ENCODE data around the gene ATP5F1D.
"Not testable (repeated sequence)": the region's sequence is repeated elsewhere in the genome, so short reads cannot be mapped to it uniquely, and the experiment has no call there.

The ATP5F1D gene

DNA sequence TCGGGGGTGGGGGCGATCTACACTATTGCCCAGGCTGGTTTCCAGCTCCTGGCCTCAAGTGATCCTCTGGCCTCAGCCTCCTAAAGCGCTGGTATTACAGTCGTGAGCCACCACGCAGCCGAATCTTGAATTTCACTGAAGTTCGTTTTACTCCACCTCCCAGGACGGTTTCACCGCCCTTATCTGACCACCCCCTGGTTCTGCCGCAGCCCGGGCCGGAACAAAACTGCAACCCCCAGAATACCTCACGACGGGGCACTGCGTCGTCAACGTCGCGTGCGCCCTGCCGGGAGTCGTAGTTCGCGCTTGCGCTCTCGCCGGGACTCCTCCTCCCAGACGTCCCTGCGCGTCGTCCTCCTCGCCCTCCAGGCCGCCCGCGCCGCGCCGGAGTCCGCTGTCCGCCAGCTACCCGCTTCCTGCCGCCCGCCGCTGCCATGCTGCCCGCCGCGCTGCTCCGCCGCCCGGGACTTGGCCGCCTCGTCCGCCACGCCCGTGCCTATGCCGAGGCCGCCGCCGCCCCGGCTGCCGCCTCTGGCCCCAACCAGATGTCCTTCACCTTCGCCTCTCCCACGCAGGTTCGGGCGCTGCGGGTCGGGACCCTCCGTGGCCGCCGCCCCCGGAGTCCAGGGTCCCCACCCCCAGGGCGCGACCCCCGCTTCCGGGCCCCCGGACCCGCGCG lies at the start of gene ATP5F1D:
ATP5F1D (plus strand) TSS at position 335 of the 679 bp plus-strand sequence; CDS start at position 435, 100 bp downstream.
- Mint-ChIP-seq H3K27me3 (peaks cover 16% of the 10 kb centered on the region), H3K4me1 (peaks cover 51% of the 10 kb centered on the region), H3K27ac (peak within 1 kb of the TSS; percentile 46), H3K9me3 (no peaks in the 10 kb centered on the region), H3K4me3 (peak within 1 kb of the TSS; percentile 70), H3K36me3 (no peaks in the 10 kb centered on the region)
- peak; percentile 82 for ATAC-seq

GRCh38 chr19:1199531-1199930 lies 42.0 kb upstream of the ATP5F1D start:
- Mint-ChIP-seq H3K27me3 (no peaks in the 10 kb centered on the region), H3K4me3 (no peak overlapping the region), H3K9me3 (no peaks in the 10 kb centered on the region), H3K27ac (no peak overlapping the region), H3K4me1 (no peaks in the 10 kb centered on the region), H3K36me3 (no peaks in the 10 kb centered on the region)
- ATAC-seq = no peak

- not testable (repeated sequence) for H3K36me3 Mint-ChIP-seq, H3K4me3 Mint-ChIP-seq, H3K27ac Mint-ChIP-seq, H3K9me3 Mint-ChIP-seq, H3K27me3 Mint-ChIP-seq, H3K4me1 Mint-ChIP-seq, ATAC-seq
Observed at GRCh38 chr19:1200614-1201013, 40.9 kb upstream of the ATP5F1D start.

DNA sequence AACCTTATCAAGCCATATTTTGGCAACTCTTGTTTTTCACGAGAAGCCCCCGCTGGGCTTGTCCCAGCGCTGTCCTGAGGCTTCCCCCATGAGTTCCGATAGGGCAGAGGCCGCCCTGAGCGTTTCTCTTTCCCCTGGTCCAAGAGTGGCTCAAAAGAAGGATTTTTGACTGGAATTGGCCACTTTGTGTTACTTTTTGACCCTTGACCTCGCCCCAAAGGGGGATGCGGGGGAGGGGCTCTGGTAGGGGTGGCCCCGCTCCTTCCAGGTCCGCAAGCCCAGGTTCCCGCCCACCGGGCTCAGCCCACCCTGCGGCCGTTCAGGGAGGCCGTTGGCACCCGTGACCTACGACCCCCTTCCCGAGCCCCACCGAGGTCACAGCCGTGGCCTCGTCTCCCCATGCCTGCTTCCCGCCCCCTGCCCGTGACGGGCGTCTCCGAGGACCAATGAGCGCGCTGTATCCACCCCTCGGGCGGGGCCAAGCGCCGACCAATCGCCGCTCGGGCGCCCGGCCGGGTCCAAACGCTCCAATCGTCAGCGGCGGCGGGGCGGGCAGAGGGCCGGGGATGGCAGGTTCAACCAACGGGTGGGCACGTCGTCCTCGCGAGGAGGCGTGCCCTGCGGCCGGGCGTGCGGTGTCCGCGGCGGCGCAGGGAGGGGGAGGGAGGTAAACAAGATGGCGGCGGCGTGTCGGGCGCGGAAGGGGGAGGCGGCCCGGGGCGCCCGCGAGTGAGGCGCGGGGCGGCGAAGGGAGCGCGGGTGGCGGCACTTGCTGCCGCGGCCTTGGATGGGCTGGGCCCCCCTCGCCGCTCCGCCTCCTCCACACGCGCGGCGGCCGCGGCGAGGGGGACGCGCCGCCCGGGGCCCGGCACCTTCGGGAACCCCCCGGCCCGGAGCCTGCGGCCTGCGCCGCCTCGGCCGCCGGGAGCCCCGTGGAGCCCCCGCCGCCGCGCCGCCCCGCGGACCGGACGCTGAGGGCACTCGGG lies 36.1 kb upstream of the ATP5F1D start, which contains the start of gene STK11:
STK11 (plus strand) TSS at position 665 of the 986 bp plus-strand sequence. CDS start 1,136 bp downstream, outside the sequence.
- ATAC-seq = peak; percentile 99
- Mint-ChIP-seq H3K27me3 (no peaks in the 10 kb centered on the region), H3K4me3 (peak within 1 kb of the TSS; percentile 92), H3K9me3 (no peaks in the 10 kb centered on the region), H3K36me3 (no peaks in the 10 kb centered on the region), H3K4me1 (peaks cover 27% of the 10 kb centered on the region), H3K27ac (peak within 1 kb of the TSS; percentile 92)

DNA sequence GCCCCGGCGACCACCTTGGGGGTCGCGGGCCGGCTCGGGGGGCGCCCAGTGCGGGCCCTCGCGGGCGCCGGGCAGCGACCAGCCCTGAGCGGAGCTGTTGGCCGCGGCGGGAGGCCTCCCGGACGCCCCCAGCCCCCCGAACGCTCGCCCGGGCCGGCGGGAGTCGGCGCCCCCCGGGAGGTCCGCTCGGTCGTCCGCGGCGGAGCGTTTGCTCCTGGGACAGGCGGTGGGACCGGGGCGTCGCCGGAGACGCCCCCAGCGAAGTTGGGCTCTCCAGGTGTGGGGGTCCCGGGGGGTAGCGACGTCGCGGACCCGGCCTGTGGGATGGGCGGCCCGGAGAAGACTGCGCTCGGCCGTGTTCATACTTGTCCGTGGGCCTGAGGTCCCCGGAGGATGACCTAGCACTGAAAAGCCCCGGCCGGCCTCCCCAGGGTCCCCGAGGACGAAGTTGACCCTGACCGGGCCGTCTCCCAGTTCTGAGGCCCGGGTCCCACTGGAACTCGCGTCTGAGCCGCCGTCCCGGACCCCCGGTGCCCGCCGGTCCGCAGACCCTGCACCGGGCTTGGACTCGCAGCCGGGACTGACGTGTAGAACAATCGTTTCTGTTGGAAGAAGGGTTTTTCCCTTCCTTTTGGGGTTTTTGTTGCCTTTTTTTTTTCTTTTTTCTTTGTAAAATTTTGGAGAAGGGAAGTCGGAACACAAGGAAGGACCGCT lies 35.2 kb upstream of the ATP5F1D start:
- H3K36me3 Mint-ChIP-seq = no peaks in the 10 kb centered on the region
- no peak for ATAC-seq
- peak overlapping the region; percentile 92 for H3K4me3 Mint-ChIP-seq
- peaks cover 27% of the 10 kb centered on the region for H3K4me1 Mint-ChIP-seq
- H3K27me3 Mint-ChIP-seq = no peaks in the 10 kb centered on the region
- no peaks in the 10 kb centered on the region for H3K9me3 Mint-ChIP-seq
- H3K27ac Mint-ChIP-seq = peak overlapping the region; percentile 92

GRCh38 chr19:1206864-1207450 lies 34.6 kb upstream of the ATP5F1D start:
- H3K4me3 Mint-ChIP-seq = peak overlapping the region; percentile 92
- H3K9me3 Mint-ChIP-seq = no peaks in the 10 kb centered on the region
- H3K27me3 Mint-ChIP-seq = no peaks in the 10 kb centered on the region
- peaks cover 4% of the 10 kb centered on the region for H3K36me3 Mint-ChIP-seq
- peak overlapping the region; percentile 92 for H3K27ac Mint-ChIP-seq
- ATAC-seq = peak; percentile 2
- peaks cover 33% of the 10 kb centered on the region for H3K4me1 Mint-ChIP-seq

- not testable (repeated sequence) for H3K36me3 Mint-ChIP-seq, H3K9me3 Mint-ChIP-seq, H3K27ac Mint-ChIP-seq, H3K27me3 Mint-ChIP-seq, ATAC-seq, H3K4me3 Mint-ChIP-seq
- peaks cover 41% of the 10 kb centered on the region for H3K4me1 Mint-ChIP-seq
Observed at GRCh38 chr19:1208830-1209229, 32.7 kb upstream of the ATP5F1D start.

- no peaks in the 10 kb centered on the region for H3K27me3 Mint-ChIP-seq
- H3K4me1 Mint-ChIP-seq = peaks cover 49% of the 10 kb centered on the region
- no peak for ATAC-seq
- H3K9me3 Mint-ChIP-seq = no peaks in the 10 kb centered on the region
- peaks cover 13% of the 10 kb centered on the region for H3K36me3 Mint-ChIP-seq
- H3K27ac Mint-ChIP-seq = no peak overlapping the region
- no peak overlapping the region for H3K4me3 Mint-ChIP-seq
Observed at GRCh38 chr19:1210227-1210538, 31.4 kb upstream of the ATP5F1D start.

DNA sequence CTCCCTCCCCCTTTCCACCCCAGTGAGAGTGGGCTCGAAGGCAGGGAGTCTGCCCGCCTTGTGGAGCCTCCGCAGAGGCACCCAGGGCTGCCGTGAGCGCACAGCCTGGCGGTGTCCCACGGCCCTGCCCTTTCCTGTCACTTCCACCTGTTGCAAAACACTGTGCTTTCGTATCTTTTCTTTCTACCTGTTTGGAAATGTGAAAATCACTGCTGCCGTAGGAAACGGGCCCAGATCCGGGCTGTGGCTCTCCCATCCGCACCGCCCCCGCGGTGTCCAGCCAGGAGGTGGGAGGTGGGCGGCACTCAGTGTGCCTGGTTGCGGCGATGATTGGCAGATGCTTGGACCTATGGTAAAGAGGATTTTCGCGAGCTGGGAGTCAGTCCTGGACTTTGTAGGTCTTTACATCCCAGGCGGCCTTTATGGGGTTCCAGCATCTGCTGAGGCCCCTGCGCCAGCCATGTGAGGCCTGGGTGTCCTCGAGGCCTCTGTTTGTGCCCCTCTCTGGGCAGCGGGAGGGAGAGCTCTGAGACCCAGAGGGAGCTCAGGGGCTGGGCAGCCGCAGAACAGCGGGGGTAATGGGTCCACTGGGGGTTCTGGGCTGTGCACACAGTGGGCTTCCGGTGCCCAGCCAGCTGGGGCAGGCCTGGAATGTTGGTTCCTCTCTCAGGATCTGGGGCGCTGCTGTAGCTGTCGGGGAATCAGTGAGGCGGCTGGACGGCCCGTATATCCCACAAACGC lies 29.9 kb upstream of the ATP5F1D start:
- no peak overlapping the region for H3K27ac Mint-ChIP-seq
- no peak for ATAC-seq
- H3K36me3 Mint-ChIP-seq = peaks cover 13% of the 10 kb centered on the region
- H3K27me3 Mint-ChIP-seq = no peaks in the 10 kb centered on the region
- H3K4me3 Mint-ChIP-seq = no peak overlapping the region
- H3K4me1 Mint-ChIP-seq = peaks cover 46% of the 10 kb centered on the region
- H3K9me3 Mint-ChIP-seq = no peaks in the 10 kb centered on the region

DNA sequence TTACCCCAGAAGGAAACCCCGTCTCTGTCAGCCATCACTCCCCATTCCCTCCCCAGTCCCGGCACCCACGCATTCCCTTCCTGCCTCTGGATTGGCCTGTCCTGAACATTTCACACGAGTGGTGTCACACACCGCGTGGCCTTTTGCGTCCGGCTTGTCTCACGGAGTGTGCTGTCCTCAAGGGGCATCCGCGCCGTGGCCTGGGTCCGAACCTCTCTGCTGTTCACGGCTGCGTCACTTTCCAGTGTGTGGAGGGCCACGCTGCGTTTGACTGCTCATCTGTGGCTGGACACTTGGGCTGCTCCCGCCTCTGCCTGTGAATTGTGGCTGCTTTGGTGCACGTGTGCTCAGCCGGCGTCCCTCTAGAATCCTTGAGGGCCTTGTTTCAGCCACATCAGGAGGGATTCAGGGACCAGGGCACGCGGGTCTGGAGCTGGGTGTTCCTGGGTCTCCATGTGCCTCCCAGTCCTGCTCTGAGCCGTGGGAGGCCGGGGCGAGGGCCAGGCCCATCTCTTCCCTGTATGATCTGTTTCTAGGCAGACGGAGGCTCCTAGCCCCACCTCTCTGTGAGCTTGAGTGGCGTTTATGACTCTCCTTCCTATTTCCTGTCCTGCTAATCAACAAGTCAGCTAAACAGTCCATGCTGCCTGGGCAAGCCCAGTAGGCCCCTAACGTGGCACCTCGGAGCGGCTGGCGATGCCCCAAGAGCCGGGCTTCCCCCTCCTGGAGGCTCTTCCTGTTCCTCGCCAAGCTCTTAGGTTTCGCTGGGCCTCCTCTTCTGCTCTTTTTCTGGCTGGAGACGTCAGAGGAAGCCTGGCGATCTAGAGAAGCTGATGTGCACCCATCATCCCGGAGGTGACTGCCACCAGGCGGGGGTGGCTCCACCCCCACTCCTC lies 27.9 kb upstream of the ATP5F1D start:
- Mint-ChIP-seq H3K4me1 (peaks cover 28% of the 10 kb centered on the region), H3K4me3 (peak overlapping the region; percentile 71), H3K9me3 (no peaks in the 10 kb centered on the region), H3K27ac (peak overlapping the region; percentile 91), H3K27me3 (no peaks in the 10 kb centered on the region), H3K36me3 (peaks cover 13% of the 10 kb centered on the region)
- peak; percentile 86 for ATAC-seq

DNA sequence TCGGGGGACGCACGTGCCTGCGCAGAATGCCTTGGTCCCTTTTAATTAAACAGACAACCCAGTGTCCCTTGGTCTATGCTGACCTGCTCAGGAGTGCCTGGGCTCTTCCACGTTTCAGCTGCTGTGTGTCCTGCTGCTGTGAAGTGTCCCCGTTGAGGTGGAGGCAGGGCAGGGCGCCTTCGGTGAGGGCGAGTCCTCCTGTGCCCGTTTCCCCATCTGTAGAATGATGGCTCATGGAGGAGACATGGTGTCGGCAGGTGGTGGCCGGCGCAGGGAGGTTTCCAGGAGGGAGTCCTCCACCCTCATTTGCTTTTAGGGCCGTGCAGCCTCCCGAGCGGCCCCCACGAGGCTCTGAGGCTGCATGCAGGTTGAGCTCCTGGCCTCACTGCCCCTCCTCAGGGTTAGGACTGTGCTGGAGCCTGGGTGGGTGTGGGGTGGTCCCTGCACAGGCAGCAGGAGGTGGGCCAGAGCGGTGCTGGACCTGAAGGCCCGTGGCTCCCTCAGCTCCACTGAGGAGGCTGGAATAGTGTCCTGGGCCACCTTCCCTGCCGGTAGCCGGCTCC lies 27.2 kb upstream of the ATP5F1D start:
- Mint-ChIP-seq H3K4me1 (peaks cover 27% of the 10 kb centered on the region), H3K36me3 (peaks cover 13% of the 10 kb centered on the region), H3K4me3 (peak overlapping the region; percentile 71), H3K27me3 (no peaks in the 10 kb centered on the region), H3K27ac (peak overlapping the region; percentile 91), H3K9me3 (no peaks in the 10 kb centered on the region)
- no peak for ATAC-seq

DNA sequence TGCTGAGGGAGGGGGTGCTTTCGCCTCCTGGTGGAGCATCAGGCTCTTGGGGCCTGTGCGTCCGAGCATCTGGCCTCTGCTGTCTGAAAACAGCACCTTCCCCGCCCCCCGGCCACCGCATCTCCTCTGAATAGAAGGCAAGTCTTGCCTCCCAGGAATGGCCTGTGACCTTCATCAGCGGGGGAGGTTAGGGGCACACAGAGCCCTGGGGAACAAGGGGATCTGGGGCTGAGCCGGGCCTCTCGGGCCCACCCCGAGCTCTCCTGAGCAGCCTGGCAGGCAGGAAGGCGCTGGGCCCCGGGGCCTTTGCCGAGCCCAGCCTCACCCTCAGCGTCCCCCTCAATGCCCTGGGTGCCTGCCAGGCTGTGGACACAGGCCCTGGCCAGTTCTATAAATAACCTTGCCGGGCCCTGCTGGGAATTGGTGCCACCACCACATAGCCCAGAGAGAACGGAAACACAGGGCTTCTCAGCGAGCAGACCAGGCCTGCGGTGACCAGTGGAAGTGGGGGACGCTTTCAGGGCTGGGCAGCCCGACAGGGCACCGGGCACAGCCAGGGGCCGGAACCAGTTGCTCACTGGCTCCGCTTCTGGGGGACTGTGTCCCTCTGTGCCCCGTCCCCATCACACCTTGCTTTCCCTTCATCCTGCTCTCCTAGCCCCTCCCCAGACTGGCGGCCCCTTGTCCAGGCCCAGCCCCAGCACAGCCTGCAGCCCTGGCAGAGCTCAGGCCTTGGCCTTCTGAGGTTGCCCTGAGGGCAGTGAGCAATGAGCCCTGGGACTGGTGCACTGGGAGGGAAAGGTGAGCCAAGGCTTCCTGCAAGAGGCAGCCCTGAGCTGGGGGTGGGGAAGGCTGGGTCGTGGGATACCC lies 26.5 kb upstream of the ATP5F1D start:
- Mint-ChIP-seq H3K36me3 (peaks cover 13% of the 10 kb centered on the region), H3K4me3 (no peak overlapping the region), H3K27ac (no peak overlapping the region), H3K9me3 (no peaks in the 10 kb centered on the region), H3K27me3 (no peaks in the 10 kb centered on the region), H3K4me1 (peaks cover 22% of the 10 kb centered on the region)
- ATAC-seq = no peak

DNA sequence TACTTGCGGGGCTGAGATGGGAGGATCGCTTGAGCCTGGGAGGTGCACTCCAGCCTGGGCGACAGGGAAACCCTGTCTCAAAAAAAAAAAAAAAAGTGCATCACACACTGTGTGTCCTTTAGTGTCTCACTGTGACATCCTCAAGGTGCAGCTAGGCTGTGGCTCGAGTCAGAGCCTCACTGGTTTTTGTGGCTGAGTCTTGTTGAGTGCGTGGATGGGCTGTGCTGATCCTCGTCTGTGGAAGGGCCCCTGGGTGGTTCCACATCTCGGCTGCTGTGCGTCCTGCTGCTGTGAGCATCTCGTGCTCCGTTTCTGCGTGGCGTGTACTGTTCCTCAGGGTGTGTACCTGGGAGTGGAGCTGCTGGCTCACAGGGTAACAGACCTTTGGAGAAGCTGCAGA lies 24.8 kb upstream of the ATP5F1D start:
- no peak overlapping the region for H3K27ac Mint-ChIP-seq
- ATAC-seq = no peak
- no peaks in the 10 kb centered on the region for H3K9me3 Mint-ChIP-seq
- peaks cover 10% of the 10 kb centered on the region for H3K36me3 Mint-ChIP-seq
- no peak overlapping the region for H3K4me3 Mint-ChIP-seq
- H3K27me3 Mint-ChIP-seq = no peaks in the 10 kb centered on the region
- peaks cover 17% of the 10 kb centered on the region for H3K4me1 Mint-ChIP-seq

Data from stimulated activated memory B cell treated with anti-CD40 and anti-IgM and Interleukin-4, amounts not matched to agents 10 μg/mL and 1 μg/mL and 100 μg/mL, for 72 hours (primary cell).